Loucy (cell line): ENCODE measurements around the gene HSD11B2.

Source experiments
- H2AFZ ChIP-seq: fragments of 200-600 bp; sonication (generic); 2 replicates; pipeline ENCODE4 v1.6.0; 2016; ENCODE audit warnings: antibody characterized with exemption, mild to moderate bottlenecking, low read length, moderate library complexity
- H3F3A ChIP-seq: fragments of 200-600 bp; 2 replicates; pipeline ENCODE4 v1.6.0; 2016; ENCODE audit warnings: antibody characterized with exemption, low read depth, mild to moderate bottlenecking
- H3K27me3 ChIP-seq: fragments of 200-600 bp; sonication (generic); 2 replicates; pipeline ENCODE4 v1.6.1; 2014; ENCODE audit warnings: low read length, mild to moderate bottlenecking; ENCODE audit not compliant: insufficient read depth, poor library complexity, severe bottlenecking
- H3K36me3 ChIP-seq: fragments of 200-600 bp; sonication (generic); 2 replicates; pipeline ENCODE4 v1.6.1; 2016; ENCODE audit warnings: low read length; ENCODE audit not compliant: insufficient read depth
- H3K4me1 ChIP-seq: fragments of 200-600 bp; sonication (generic); 2 replicates; pipeline ENCODE4 v1.5.1; 2014; ENCODE audit warnings: low read length, mild to moderate bottlenecking; ENCODE audit not compliant: insufficient read depth, poor library complexity, severe bottlenecking
- H3K4me2 ChIP-seq: fragments of 200-600 bp; sonication (generic); 2 replicates; pipeline ENCODE4 v1.6.0; 2014; ENCODE audit warnings: antibody characterized with exemption, low read length, low read depth, mild to moderate bottlenecking; ENCODE audit not compliant: poor library complexity, severe bottlenecking
- H3K4me3 ChIP-seq: fragments of 200-600 bp; sonication (generic); 2 replicates; pipeline ENCODE4 v1.5.1; 2014; ENCODE audit warnings: low read length, mild to moderate bottlenecking, mixed read lengths; ENCODE audit not compliant: poor library complexity, severe bottlenecking
- H3K79me2 ChIP-seq: fragments of 200-600 bp; sonication (generic); 2 replicates; pipeline ENCODE4 v1.6.1; 2014; ENCODE audit warnings: low read length; ENCODE audit not compliant: insufficient read depth
- H3K9ac ChIP-seq: fragments of 200-600 bp; sonication (generic); 2 replicates; pipeline ENCODE4 v1.6.0; 2014; ENCODE audit warnings: mild to moderate bottlenecking, low read depth, low read length, moderate library complexity; ENCODE audit not compliant: poor library complexity, severe bottlenecking
- H3K9me2 ChIP-seq: fragments of 200-600 bp; sonication (generic); replicated peaks from 2 replicates; pipeline ENCODE4 v1.6.1; 2016; ENCODE audit warnings: low read depth, low read length, mixed read lengths
- H3K9me3 ChIP-seq: fragments of 200-600 bp; sonication (generic); 2 replicates; pipeline ENCODE4 v1.6.1; 2014; ENCODE audit warnings: mild to moderate bottlenecking, antibody characterized with exemption, low read length, low read depth; ENCODE audit not compliant: insufficient read depth
- H4K20me1 ChIP-seq: fragments of 200-600 bp; sonication (generic); 2 replicates; pipeline ENCODE4 v1.6.0; 2014; ENCODE audit warnings: antibody characterized with exemption, low read length, mild to moderate bottlenecking; ENCODE audit not compliant: insufficient read depth, poor library complexity, severe bottlenecking
- CTCF ChIP-seq: fragments of 200-600 bp; sonication (generic); conservative IDR thresholded peaks from 2 replicates; pipeline ENCODE4 v1.5.1; 2014; ENCODE audit warnings: mild to moderate bottlenecking, antibody characterized with exemption, low read length
- EZH2phosphoT487 ChIP-seq: fragments of 200-600 bp; IDR thresholded peaks from 2 replicates; pipeline ENCODE4 v1.6.1; 2018; ENCODE audit warnings: antibody characterized with exemption, mild to moderate bottlenecking, moderate library complexity, borderline replicate concordance

The HSD11B2 gene

GRCh38 chr16:67461600-67462278 is 30.8 kb downstream of the HSD11B2 start:
- no peaks in the 10 kb centered on the region for H3K36me3 ChIP-seq
- TF ChIP-seq EZH2phosphoT487 (no peak), CTCF (no peak)
- peaks cover 9% of the 10 kb centered on the region; the same call in 1 of the 2 replicates for H3K79me2 ChIP-seq
- no peak overlapping the region for H3K4me3 ChIP-seq
- no peaks in the 10 kb centered on the region for H3K27me3 ChIP-seq
- no peak overlapping the region for H3K9ac ChIP-seq
- no peaks in the 10 kb centered on the region for H4K20me1 ChIP-seq
- no peak overlapping the region for H2AFZ ChIP-seq
- H3K4me2 ChIP-seq = no peak overlapping the region
- H3F3A ChIP-seq = no peaks in the 10 kb centered on the region
- H3K9me3 ChIP-seq = no peaks in the 10 kb centered on the region
- peaks cover 5% of the 10 kb centered on the region for H3K4me1 ChIP-seq
- no peaks in the 10 kb centered on the region for H3K9me2 ChIP-seq

- Histone ChIP-seq H3K9ac (no peak overlapping the region), H3K36me3 (no peaks in the 10 kb centered on the region), H3K4me1 (peaks cover 5% of the 10 kb centered on the region), H3K9me2 (no peaks in the 10 kb centered on the region), H4K20me1 (no peaks in the 10 kb centered on the region), H3K27me3 (no peaks in the 10 kb centered on the region), H3F3A (no peaks in the 10 kb centered on the region), H3K79me2 (peaks cover 9% of the 10 kb centered on the region; the same call in 1 of the 2 replicates), H3K9me3 (no peaks in the 10 kb centered on the region), H3K4me3 (no peak overlapping the region), H2AFZ (no peak overlapping the region), H3K4me2 (no peak overlapping the region)
- TF ChIP-seq EZH2phosphoT487 = no peak
- TF ChIP-seq CTCF = no peak
These were observed 31.3 kb downstream of the HSD11B2 start for GRCh38 chr16:67462279-67462655.

- no peak overlapping the region for H3K4me2 ChIP-seq
- no peak overlapping the region for H2AFZ ChIP-seq
- no peak for TF ChIP-seq EZH2phosphoT487
- no peak for TF ChIP-seq CTCF
- H3K9ac ChIP-seq = no peak overlapping the region
- no peaks in the 10 kb centered on the region for H3K9me2 ChIP-seq
- no peaks in the 10 kb centered on the region for H3K27me3 ChIP-seq
- H3K9me3 ChIP-seq = no peaks in the 10 kb centered on the region
- peaks cover 5% of the 10 kb centered on the region for H3K4me1 ChIP-seq
- peaks cover 9% of the 10 kb centered on the region; the same call in 1 of the 2 replicates for H3K79me2 ChIP-seq
- H3F3A ChIP-seq = no peaks in the 10 kb centered on the region
- H3K4me3 ChIP-seq = no peak overlapping the region
- H4K20me1 ChIP-seq = no peaks in the 10 kb centered on the region
- H3K36me3 ChIP-seq = no peaks in the 10 kb centered on the region
These were observed 32.1 kb downstream of the HSD11B2 start for GRCh38 chr16:67463059-67463458.
